ENCODE measurements around the gene CARTPT. TPM values are rescaled to one million over a fixed set of nuclear protein-coding genes. Genes with fewer than 3 reads are reported as not detected.

CARTPT gene
- under 1 TPM in 1 of 4 donors, not detected in 3; 0.30 TPM for polyA plus RNA-seq (ENCODE audit: insufficient read length in 4 of 4)

DNA sequence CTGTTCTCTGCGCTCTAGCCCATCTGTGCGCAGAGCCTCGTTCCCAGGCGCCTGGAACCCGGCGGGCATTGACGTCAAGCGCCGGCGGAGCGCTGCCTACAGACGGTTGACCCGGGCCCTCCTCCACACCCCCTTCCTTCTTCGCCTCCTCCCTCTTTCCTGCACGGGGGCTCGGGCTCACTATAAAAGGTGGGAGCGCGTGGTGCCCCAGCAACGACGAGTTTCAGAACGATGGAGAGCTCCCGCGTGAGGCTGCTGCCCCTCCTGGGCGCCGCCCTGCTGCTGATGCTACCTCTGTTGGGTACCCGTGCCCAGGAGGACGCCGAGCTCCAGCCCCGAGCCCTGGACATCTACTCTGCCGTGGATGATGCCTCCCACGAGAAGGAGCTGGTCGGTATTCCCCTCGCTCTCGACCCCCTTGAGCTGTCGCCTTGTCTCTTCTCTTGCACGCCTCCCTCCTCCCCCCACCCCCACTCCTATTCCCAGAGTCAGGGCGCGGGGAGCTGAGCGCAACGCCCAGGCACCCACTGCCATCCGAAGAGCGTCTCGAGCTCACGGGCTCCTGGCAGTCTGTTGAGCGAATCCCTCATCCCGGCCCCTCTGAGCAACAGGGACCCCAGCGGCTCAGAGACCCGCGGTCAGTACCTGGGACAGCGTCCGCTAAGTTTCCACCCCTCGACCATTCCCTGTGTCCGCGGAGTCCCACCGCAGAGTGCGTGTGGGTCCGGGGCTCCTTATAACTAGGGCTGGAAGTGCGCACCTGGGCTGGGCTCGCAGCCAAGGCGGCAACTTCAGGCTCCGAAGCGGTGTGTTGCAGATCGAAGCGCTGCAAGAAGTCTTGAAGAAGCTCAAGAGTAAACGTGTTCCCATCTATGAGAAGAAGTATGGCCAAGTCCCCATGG lies at the start of gene CARTPT:
Gene CARTPT, plus strand, starts transcription at position 213 of the 902 bp plus-strand sequence. Its CDS starts 19 bp downstream, at position 232.
- DNase-seq (ENCODE audit: low read depth in 4 of 4, low spot score in 3 of 4): peak; percentile 27 to 45 (median 34)

DNA sequence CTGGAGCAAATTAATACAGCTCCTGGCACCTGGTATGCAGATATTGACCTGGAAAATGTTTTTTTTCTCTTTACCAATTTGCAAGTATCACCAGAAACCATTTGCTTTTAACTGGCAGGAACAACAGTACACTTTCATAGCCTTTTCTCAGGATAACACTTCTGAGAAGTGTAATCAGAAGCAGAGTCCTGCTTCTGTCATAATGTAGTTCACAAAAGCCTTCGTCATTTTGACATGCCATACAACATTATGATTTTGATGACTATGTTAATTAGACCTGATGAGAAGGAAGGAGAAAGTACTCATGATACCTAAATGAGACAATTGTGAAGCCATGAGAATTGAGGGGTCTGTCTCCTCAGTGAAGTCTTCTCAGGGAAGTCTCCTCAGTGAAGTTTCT lies 41.1 kb upstream of the CARTPT start:
- no peak for DNase-seq (ENCODE audit: low read depth in 4 of 4, low spot score in 3 of 4)

DNA sequence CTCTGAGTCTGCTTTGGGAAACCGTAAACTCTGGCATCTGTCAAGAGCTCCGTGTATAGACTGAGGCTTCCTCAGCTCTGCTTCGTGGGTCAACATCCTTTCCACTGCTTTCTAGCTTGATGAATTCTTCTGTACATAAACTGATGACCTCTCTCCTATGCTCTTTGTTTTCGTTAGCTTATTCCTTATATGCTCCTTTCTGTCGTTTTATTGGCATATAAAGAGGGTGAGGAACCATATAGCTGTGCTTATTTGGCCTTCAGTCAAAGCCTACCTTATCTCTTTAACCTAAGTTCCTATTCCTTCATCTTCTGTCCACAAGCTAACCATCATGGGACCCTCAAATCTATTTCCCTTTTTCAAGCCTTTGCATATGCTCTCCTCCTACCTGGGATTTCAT lies 39.4 kb upstream of the CARTPT start:
- DNase-seq (ENCODE audit: low read depth in 4 of 4, low spot score in 3 of 4): no peak

GRCh38 chr5:71680510-71680909 lies 38.6 kb upstream of the CARTPT start:
- no peak for DNase-seq (ENCODE audit: low read depth in 4 of 4, low spot score in 3 of 4)

GRCh38 chr5:71681296-71681695 lies 37.8 kb upstream of the CARTPT start:
- DNase-seq (ENCODE audit: low read depth in 4 of 4, low spot score in 3 of 4): no peak

DNA sequence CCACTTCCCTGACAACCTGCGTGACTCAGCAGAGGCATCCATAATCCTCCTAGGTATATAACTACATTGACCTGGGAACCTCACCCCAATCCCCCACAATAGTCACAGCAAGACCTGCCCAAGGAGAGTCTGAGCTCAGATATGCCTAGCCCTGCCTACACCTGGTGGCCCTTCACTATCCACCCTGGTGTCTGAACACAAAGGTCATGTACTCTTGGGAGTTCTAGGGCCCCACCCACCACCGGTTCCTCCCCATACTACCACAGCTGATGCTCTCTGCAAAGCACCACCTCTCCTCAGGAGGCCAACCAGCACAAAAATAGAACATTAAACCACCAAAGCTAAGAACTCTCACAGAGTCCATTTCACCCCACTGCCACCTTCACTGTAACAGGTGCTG lies 34.8 kb upstream of the CARTPT start:
- DNase-seq (ENCODE audit: low read depth in 4 of 4, low spot score in 3 of 4): no peak

DNA sequence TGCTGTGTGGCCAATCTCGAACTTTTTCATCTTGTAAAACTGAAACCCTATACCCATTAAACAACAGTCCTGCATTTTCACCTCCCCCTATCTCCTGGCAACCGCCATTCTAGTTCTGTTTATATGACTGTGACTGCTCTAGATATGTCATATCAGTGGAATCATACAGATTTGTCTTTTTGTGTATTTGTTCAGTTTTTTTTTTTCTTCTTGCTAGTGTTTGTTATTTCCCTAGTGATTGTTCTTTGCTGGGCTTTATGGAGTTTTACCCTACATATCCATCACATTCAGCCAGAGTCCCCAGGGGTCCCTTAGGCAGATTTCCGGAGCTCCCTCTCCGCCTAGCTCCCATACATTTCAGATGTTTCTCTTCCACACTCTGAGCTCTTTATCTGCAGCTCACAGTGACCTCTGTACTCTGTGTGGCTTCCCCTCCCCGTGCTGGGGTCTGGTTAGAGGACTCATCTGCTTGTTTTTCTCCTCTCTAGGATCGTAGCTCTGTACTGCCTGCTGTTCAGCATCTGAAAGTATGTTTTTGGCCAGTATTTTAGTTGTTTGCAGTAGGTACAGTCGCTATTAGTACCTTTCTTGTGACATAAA lies 25.1 kb upstream of the CARTPT start:
- DNase-seq (ENCODE audit: low read depth in 4 of 4, low spot score in 3 of 4): no peak

DNA sequence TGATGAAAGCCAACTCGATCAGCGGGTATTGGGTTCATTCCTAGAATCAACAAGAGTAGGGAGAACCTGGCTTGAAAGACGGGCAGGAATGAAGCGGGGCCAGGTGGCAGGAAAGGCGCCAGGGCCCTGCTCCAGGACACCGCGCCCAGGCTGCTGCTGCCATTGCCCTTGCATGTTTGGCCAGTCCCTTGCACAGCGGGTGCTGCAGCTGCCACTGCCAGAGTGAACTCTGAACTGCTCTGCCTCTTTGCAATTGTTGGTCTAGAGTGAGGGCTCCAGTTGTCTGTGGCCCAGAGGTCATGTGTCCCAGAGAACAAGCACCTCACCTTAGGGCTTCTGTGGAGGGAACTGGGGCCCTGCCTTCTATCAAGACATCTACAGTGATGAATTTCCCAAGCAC lies 24.0 kb upstream of the CARTPT start:
- no peak for DNase-seq (ENCODE audit: low read depth in 4 of 4, low spot score in 3 of 4)

DNA sequence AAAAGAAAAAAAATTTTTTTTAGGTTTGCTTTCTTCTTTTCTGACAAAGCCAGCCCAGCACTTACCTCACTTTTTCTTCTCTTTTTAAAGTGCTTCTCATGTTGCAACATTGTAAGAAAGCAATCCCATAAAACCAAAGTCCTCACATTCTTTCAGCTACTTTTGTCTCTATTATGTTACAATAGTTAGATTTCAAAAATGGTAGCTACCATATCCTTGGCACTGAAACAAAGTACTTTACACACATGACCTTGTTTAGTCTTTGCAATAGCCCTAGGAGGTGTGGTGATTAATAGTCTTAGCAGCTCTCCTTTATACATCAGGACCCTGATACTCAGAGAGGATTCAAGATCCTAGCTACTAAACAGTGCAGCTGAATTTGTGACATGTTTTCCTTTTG lies 23.5 kb upstream of the CARTPT start:
- no peak for DNase-seq (ENCODE audit: low read depth in 4 of 4, low spot score in 3 of 4)

DNA sequence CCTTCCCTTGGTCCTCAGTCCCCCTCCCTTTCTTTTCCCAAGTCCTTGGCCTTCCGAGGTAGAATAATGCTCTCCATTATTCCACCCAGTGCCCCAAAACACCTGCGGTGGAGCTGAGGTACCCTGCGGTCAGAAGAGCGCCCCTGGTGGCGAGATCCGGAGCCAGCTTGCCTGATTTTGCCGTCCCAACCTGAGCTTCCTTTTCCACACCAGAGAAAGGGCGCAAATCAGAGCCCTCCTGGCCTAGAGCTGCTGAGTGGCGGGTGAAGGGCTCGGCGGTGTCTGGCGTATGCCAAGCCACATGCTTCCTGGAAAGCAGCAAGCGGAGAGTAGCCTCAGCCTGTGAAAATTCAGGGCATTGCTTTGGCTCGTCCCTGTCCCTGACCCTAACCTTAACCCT lies 21.1 kb upstream of the CARTPT start:
- DNase-seq (ENCODE audit: low read depth in 4 of 4, low spot score in 3 of 4): no peak

GRCh38 chr5:71699233-71699632 lies 19.8 kb upstream of the CARTPT start:
- no peak for DNase-seq (ENCODE audit: low read depth in 4 of 4, low spot score in 3 of 4)

- DNase-seq (ENCODE audit: low read depth in 4 of 4, low spot score in 3 of 4): no peak
Observed at GRCh38 chr5:71699751-71700150, 19.3 kb upstream of the CARTPT start.

GRCh38 chr5:71700803-71701202 lies 18.3 kb upstream of the CARTPT start:
- no peak for DNase-seq (ENCODE audit: low read depth in 4 of 4, low spot score in 3 of 4)

GRCh38 chr5:71701407-71701806 lies 17.7 kb upstream of the CARTPT start:
- no peak for DNase-seq (ENCODE audit: low read depth in 4 of 4, low spot score in 3 of 4)

GRCh38 chr5:71703941-71704340 lies 15.1 kb upstream of the CARTPT start:
- no peak for DNase-seq (ENCODE audit: low read depth in 4 of 4, low spot score in 3 of 4)

DNA sequence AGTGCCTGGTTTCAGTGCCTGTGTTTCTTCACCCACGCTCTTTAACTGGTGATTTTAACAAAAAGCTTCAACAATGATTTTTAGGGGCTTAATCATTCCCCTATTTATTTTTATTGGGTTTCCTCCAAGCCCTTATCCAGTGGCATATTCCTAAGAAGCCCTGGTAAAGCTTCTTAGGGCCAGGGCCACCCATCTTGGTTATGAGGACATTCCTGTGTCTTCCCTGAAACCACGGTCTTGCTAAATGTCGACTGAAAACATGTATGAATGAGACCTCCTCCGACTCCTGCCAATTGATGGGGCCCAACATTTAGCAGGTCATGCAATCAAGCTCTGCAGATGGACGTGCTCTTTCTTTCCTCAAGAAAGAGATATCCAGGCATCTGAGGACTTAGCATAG lies 13.7 kb upstream of the CARTPT start:
- no peak for DNase-seq (ENCODE audit: low read depth in 4 of 4, low spot score in 3 of 4)

GRCh38 chr5:71706906-71707305 lies 12.2 kb upstream of the CARTPT start:
- no peak for DNase-seq (ENCODE audit: low read depth in 4 of 4, low spot score in 3 of 4)

DNA sequence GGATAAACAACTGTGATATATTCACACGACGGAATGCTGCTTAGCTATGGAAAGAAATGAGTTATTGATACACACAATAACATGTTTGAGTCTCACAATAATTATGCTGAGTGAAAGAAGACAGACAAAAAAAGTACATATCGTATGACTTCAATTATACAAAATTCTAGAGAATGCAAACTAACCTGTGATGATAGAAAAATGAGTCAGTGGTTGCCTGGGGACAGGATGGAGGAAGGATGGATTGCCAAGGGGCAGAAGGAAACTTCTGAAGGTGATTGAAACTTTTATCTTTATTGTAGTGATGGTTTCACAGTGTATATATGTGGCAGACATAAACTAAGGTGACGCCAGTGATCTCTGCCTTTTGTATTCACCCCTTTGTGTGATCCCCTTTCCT lies 7.5 kb upstream of the CARTPT start:
- DNase-seq (ENCODE audit: low read depth in 4 of 4, low spot score in 3 of 4): no peak

GRCh38 chr5:71714911-71715310 lies 4.2 kb upstream of the CARTPT start:
- DNase-seq (ENCODE audit: low read depth in 4 of 4, low spot score in 3 of 4): no peak

DNA sequence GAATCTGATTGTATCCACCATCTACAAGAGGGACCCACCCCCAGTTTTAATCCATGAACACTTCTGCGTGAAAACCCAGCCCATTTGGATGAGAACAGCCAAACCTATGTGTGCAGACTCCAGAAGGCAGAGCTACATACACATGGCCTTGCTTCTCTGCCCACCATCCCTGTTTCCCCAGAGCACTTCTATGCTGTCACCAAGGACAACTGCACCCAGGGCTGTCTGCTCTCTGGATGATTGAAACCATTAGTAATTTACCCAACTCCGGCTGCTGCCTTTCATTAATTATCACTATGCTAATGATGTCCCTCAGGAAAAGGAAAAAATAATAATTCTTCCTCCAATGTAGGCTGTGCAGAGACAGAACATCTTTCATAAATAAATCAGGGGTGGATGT lies 8.9 kb downstream of the CARTPT start:
- no peak for DNase-seq (ENCODE audit: low read depth in 4 of 4, low spot score in 3 of 4)

GRCh38 chr5:71731015-71731414 lies 11.9 kb downstream of the CARTPT start:
- DNase-seq (ENCODE audit: low read depth in 4 of 4, low spot score in 3 of 4): no peak

- DNase-seq (ENCODE audit: low read depth in 4 of 4, low spot score in 3 of 4): no peak
Observed at GRCh38 chr5:71732011-71732410, 12.9 kb downstream of the CARTPT start.

Measured in right renal pelvis (tissue), 4 donors.